Measurements from ENCODE around the gene CD84.
"Not testable (repeated sequence)": the region's sequence is repeated elsewhere in the genome, so short reads cannot be mapped to it uniquely, and the experiment has no call there.

The CD84 gene

DNA sequence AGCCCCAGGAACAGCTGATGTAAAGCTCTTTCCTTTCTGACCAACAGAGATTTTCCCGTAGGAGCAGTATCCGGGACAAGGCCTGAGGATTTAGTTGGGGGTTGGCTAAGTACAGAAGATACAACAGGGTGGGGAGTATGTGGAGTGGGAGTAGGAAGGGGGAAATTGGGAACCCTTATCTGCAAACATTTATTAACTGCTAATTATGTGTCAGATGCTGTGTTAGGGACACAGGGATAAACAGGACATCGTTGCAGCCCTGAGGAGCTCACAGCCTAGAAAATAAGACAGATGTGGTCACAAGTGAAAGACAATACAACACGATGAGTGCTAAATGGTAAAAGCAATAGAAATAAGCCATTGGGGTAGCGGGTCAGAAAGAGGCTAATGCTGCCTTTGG, 12.0 kb downstream of the CD84 start:
- Histone ChIP-seq H3K36me3 (no peaks in the 10 kb centered on the region), H3K4me3 (ENCODE audit: low read depth, low read length) (no peak overlapping the region), H3K9me3 (ENCODE audit: severe bottlenecking) (peaks cover 5% of the 10 kb centered on the region), H3K27ac (no peak overlapping the region), H3K27me3 (ENCODE audit: insufficient read depth, low read depth, severe bottlenecking) (peaks cover 82% of the 10 kb centered on the region)
- DNase-seq, result no peak
- no peak for TF ChIP-seq CTCF (IDR thresholded peaks at IDR 0.05; ENCODE audit: low read depth, low read length)

DNA sequence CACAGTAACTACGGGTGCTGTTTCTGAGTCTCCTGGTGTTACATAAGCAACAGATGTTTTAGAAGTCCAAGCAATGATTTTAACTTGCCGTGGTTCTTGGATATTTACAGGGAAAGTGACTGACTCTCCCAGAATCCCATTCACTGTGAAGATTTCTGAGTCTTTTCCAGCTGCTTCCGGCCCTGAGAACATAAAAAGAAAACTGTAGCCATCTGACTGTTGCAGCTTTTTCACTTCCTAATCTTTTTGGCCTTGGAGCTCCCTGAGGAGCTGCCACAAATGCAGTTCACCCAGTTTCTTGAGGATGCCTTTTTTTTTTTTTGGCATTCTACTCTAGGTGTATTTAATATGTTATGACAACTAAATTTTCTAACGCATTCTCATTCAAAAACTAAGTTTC, 13.7 kb downstream of the CD84 start:
- Histone ChIP-seq H3K36me3 (no peaks in the 10 kb centered on the region), H3K4me3 (ENCODE audit: low read depth, low read length) (no peak overlapping the region), H3K27me3 (ENCODE audit: insufficient read depth, low read depth, severe bottlenecking) (peaks cover 81% of the 10 kb centered on the region), H3K9me3 (ENCODE audit: severe bottlenecking) (peaks cover 5% of the 10 kb centered on the region), H3K27ac (no peak overlapping the region)
- no peak for TF ChIP-seq CTCF (IDR thresholded peaks at IDR 0.05; ENCODE audit: low read depth, low read length)
- no peak for DNase-seq

- not testable (repeated sequence) for DNase-seq; H3K36me3 ChIP-seq; H3K27ac ChIP-seq; H3K9me3 ChIP-seq (ENCODE audit: severe bottlenecking); H3K4me3 ChIP-seq (ENCODE audit: low read depth, low read length)
- peaks cover 81% of the 10 kb centered on the region for H3K27me3 ChIP-seq (ENCODE audit: insufficient read depth, low read depth, severe bottlenecking)
Observed at GRCh38 chr1:160563230-160563629, 16.1 kb downstream of the CD84 start.

- not testable (repeated sequence) for H3K36me3 ChIP-seq; H3K4me3 ChIP-seq (ENCODE audit: low read depth, low read length); H3K27ac ChIP-seq; H3K9me3 ChIP-seq (ENCODE audit: severe bottlenecking); DNase-seq
- H3K27me3 ChIP-seq (ENCODE audit: insufficient read depth, low read depth, severe bottlenecking), result peaks cover 81% of the 10 kb centered on the region
Observed at GRCh38 chr1:160562745-160563144, 16.6 kb downstream of the CD84 start.

- Histone ChIP-seq H3K4me3 (ENCODE audit: low read depth, low read length) (no peak overlapping the region), H3K27me3 (ENCODE audit: insufficient read depth, low read depth, severe bottlenecking) (peaks cover 81% of the 10 kb centered on the region), H3K9me3 (ENCODE audit: severe bottlenecking) (peaks cover 5% of the 10 kb centered on the region), H3K27ac (no peak overlapping the region), H3K36me3 (no peaks in the 10 kb centered on the region)
- no peak for TF ChIP-seq CTCF (IDR thresholded peaks at IDR 0.05; ENCODE audit: low read depth, low read length)
- DNase-seq, result no peak
Observed at GRCh38 chr1:160560806-160561205, 18.5 kb downstream of the CD84 start.

GRCh38 chr1:160560045-160560705, 19.1 kb downstream of the CD84 start:
- no peak overlapping the region for H3K27ac ChIP-seq
- H3K27me3 ChIP-seq (ENCODE audit: insufficient read depth, low read depth, severe bottlenecking), result peaks cover 82% of the 10 kb centered on the region
- H3K4me3 ChIP-seq (ENCODE audit: low read depth, low read length), result no peak overlapping the region
- no peaks in the 10 kb centered on the region for H3K36me3 ChIP-seq
- no peak for TF ChIP-seq CTCF (IDR thresholded peaks at IDR 0.05; ENCODE audit: low read depth, low read length)
- no peak for DNase-seq
- H3K9me3 ChIP-seq (ENCODE audit: severe bottlenecking), result peaks cover 5% of the 10 kb centered on the region

DNA sequence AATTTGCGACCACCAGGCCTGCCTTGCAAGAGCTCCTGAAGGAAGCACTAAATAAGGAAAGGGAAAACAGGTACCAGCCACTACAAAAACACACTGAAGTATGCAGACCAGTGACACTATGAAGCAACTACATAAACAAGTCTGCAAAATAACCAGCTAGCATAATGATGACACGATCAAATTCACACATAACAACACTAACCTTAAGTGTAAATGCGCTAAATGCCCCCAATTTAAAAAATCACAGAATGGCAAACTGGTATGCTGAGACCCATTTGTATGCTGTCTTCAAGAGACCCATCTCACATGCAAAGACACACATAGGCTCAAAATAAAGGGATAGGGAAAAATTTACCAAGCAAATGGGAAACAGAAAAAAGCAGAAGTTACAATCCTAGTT, 19.9 kb downstream of the CD84 start:
- H3K36me3 ChIP-seq; H3K4me3 ChIP-seq (ENCODE audit: low read depth, low read length); H3K9me3 ChIP-seq (ENCODE audit: severe bottlenecking); H3K27ac ChIP-seq; DNase-seq: not testable (repeated sequence)
- peaks cover 80% of the 10 kb centered on the region for H3K27me3 ChIP-seq (ENCODE audit: insufficient read depth, low read depth, severe bottlenecking)

All from WERI-Rb-1 (cell line).